A673 (cell line): Measurements from ENCODE around the gene SOX5. TPM values are rescaled to one million over a fixed set of nuclear protein-coding genes. Genes with fewer than 3 reads are reported as not detected.
A peak's percentile ranks its signal among the peaks of the same experiment; 100 is the strongest.

Experiments
- BruUV-seq: library from RNA; stranded (reverse); fragments of 400-500 nt; replicated peaks from 2 replicates; lab custom pipeline; 2021; lab: Mats Ljungman, UMichigan
- CTCF ChIA-PET: fragments of 300-600 bp; sonication (Branson Sonifier 250); formaldehyde crosslinking; loops from one replicate; lab custom pipeline; 2022; ENCODE audit warnings: antibody characterized with exemption; lab: Charles Lee
- POLR2A ChIA-PET: fragments of 300-600 bp; sonication (Branson Sonifier 250); formaldehyde crosslinking; loops from one replicate; lab custom pipeline; 2022; ENCODE audit warnings: antibody characterized with exemption; ENCODE audit not compliant: low non-redundant PET; lab: Charles Lee
- DNase-seq: peaks from one replicate; pipeline ENCODE4 v3.0.0-alpha.2; 2015; ENCODE audit warnings: low spot score
- H3K27ac ChIP-seq: fragments of 200-600 bp; sonication (generic); 2 replicates; pipeline ENCODE4 v1.5.1; 2016; ENCODE audit warnings: mixed run types, low read depth, mild to moderate bottlenecking, mixed read lengths, antibody characterized with exemption, low read length; ENCODE audit not compliant: poor library complexity, severe bottlenecking
- H3K27me3 ChIP-seq: fragments of 200-600 bp; sonication (generic); replicated peaks from 2 replicates; pipeline ENCODE4 v1.6.1; 2017; ENCODE audit warnings: mixed run types, low read depth, mild to moderate bottlenecking, mixed read lengths, antibody characterized with exemption, low read length; ENCODE audit not compliant: insufficient read depth, poor library complexity
- H3K36me3 ChIP-seq: fragments of 200-600 bp; sonication (generic); 2 replicates; pipeline ENCODE4 v1.6.1; 2016; ENCODE audit warnings: mixed run types, mild to moderate bottlenecking, mixed read lengths, antibody characterized with exemption, low read length; ENCODE audit not compliant: insufficient read depth, poor library complexity, severe bottlenecking
- H3K4me1 ChIP-seq: fragments of 200-600 bp; sonication (generic); 2 replicates; pipeline ENCODE4 v1.6.1; 2017; ENCODE audit warnings: mixed run types, mild to moderate bottlenecking, mixed read lengths, antibody characterized with exemption, low read length; ENCODE audit not compliant: insufficient read depth, poor library complexity, severe bottlenecking
- H3K4me3 ChIP-seq: fragments of 200-600 bp; sonication (generic); 2 replicates; pipeline ENCODE4 v1.5.1; 2016; ENCODE audit warnings: low read depth, mixed run types, mild to moderate bottlenecking, mixed read lengths, low read length; ENCODE audit not compliant: poor library complexity, severe bottlenecking
- H3K9me3 ChIP-seq: fragments of 200-600 bp; sonication (generic); 2 replicates; pipeline ENCODE4 v1.6.1; 2016; ENCODE audit warnings: mixed run types, low read depth, mild to moderate bottlenecking, mixed read lengths, antibody characterized with exemption, low read length; ENCODE audit not compliant: poor library complexity, severe bottlenecking
- EZH2 ChIP-seq: fragments of 200-600 bp; sonication (generic); IDR thresholded peaks from 2 replicates; pipeline ENCODE4 v1.6.1; 2017; ENCODE audit warnings: borderline replicate concordance, low read depth, mild to moderate bottlenecking, mixed read lengths, antibody characterized with exemption, low read length; ENCODE audit not compliant: poor library complexity, severe bottlenecking
- intact Hi-C: fragments of 100-400 bp; cut with micrococcal nuclease; formaldehyde crosslinking; loops from one replicate; pipeline ENCODE4 v1.10.0; 2022; ENCODE audit not compliant: unreplicated experiment
- total RNA-seq: library from RNA; stranded (reverse); gene quantifications from 2 replicates; pipeline ENCODE4 v1.2.3, GENCODE V29; 2021
- TF ChIP-seq, protein P1 (sequence below): fragments of 300-800, 200-600 bp; sonication (generic); conservative IDR thresholded peaks from 2 replicates; pipeline ENCODE4 v1.5.1; 2017; ENCODE audit warnings: low read depth, mild to moderate bottlenecking, antibody characterized with exemption, low read length, moderate library complexity, mixed read lengths

The SOX5 gene
- total RNA-seq, 1 experiment from 2014 or later: 11.9 TPM

- POLR2A ChIA-PET: no interaction called here
- intact Hi-C loops: no loop called here
- Histone ChIP-seq H3K4me1 (no peaks in the 10 kb centered on the region), H3K27me3 (no peaks in the 10 kb centered on the region), H3K4me3 (no peak overlapping the region), H3K36me3 (no peaks in the 10 kb centered on the region), H3K27ac (no peak overlapping the region), H3K9me3 (no peaks in the 10 kb centered on the region)
- no peak for TF ChIP-seq EZH2
- TF ChIP-seq, protein P1, sequence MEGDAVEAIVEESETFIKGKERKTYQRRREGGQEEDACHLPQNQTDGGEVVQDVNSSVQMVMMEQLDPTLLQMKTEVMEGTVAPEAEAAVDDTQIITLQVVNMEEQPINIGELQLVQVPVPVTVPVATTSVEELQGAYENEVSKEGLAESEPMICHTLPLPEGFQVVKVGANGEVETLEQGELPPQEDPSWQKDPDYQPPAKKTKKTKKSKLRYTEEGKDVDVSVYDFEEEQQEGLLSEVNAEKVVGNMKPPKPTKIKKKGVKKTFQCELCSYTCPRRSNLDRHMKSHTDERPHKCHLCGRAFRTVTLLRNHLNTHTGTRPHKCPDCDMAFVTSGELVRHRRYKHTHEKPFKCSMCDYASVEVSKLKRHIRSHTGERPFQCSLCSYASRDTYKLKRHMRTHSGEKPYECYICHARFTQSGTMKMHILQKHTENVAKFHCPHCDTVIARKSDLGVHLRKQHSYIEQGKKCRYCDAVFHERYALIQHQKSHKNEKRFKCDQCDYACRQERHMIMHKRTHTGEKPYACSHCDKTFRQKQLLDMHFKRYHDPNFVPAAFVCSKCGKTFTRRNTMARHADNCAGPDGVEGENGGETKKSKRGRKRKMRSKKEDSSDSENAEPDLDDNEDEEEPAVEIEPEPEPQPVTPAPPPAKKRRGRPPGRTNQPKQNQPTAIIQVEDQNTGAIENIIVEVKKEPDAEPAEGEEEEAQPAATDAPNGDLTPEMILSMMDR: no peak
- CTCF ChIA-PET: no interaction called here
- BruUV-seq: no TSS peak
- no peak for DNase-seq
Measured at GRCh38 chr12:23662966-23663365, 286.5 kb downstream of the SOX5 start.

DNA sequence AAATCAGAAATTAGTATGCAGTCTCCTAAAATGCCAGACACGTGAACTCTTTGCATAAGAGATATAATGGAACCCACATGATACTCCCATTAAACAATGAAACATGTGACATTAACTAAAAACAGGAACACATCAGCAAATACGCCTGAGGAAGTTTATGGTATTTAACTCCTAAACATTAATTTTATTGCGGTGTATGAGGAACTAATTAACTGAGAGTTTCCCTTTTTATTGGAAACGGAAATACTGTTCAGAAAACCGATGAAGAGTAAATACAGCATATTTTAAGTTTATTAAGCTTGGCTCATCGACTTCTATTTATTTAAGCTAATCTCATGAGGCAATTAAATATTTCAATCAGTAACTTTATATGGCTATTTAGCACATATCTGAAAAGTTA lies 290.3 kb downstream of the SOX5 start:
- no peaks in the 10 kb centered on the region for H3K36me3 ChIP-seq
- no peaks in the 10 kb centered on the region for H3K9me3 ChIP-seq
- H3K27ac ChIP-seq: no peak overlapping the region
- CTCF ChIA-PET: no interaction called here
- BruUV-seq: no TSS peak
- H3K27me3 ChIP-seq: no peaks in the 10 kb centered on the region
- H3K4me1 ChIP-seq: peaks cover 8% of the 10 kb centered on the region
- POLR2A ChIA-PET: no interaction called here
- no peak overlapping the region for H3K4me3 ChIP-seq
- DNase-seq: peak; percentile 26
- intact Hi-C loops: no loop called here
- TF ChIP-seq EZH2: no peak
- TF ChIP-seq, protein P1: no peak

DNA sequence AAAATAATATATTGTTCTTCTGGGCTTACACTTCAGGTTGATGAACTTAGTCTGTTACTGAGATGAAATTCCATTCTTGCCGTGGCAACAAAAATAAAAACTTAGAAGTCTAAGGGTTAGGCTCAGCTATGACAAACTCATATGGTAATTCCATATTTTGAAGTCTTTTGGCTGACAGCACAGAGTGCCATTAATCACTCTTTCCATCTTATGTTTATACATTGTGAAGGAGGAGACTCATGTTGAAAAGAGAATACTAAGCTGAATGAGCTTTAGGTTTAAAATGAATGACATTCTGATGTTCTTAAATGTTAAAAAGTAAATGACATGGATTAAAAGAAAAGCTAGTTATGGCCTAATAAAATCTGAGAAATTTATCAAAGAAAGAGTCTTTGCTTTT lies 291.9 kb downstream of the SOX5 start:
- no peak overlapping the region for H3K27ac ChIP-seq
- no peaks in the 10 kb centered on the region for H3K27me3 ChIP-seq
- TF ChIP-seq, protein P1: no peak
- no peak for TF ChIP-seq EZH2
- BruUV-seq: no TSS peak
- no peak overlapping the region for H3K4me3 ChIP-seq
- no peak for DNase-seq
- POLR2A ChIA-PET: no interaction called here
- no peaks in the 10 kb centered on the region for H3K9me3 ChIP-seq
- CTCF ChIA-PET: no interaction called here
- peaks cover 8% of the 10 kb centered on the region for H3K4me1 ChIP-seq
- H3K36me3 ChIP-seq: no peaks in the 10 kb centered on the region
- intact Hi-C loops: no loop called here
